SK-N-MC (cell line): ENCODE results near the gene FAM174C.

ENCODE experiments used
- DNase-seq: peaks from one replicate; pipeline ENCODE4 v3.0.0-alpha.2; 2011; ENCODE audit warnings: low read depth, low spot score
- H3K27ac ChIP-seq: fragments of 200-600 bp; sonication (generic); 2 replicates; pipeline ENCODE4 v1.5.1; 2016; ENCODE audit warnings: mixed run types
- H3K36me3 ChIP-seq: fragments of 200-600 bp; sonication (generic); 2 replicates; pipeline ENCODE4 v1.6.1; 2017; ENCODE audit warnings: antibody characterized with exemption, low read length, mixed read lengths; ENCODE audit not compliant: insufficient read depth
- H3K4me3 ChIP-seq: fragments of 200-600 bp; sonication (generic); 2 replicates; pipeline ENCODE4 v1.5.1; 2016
- H3K9ac ChIP-seq: fragments of 200-600 bp; sonication (generic); 2 replicates; pipeline ENCODE4 v1.8.0; 2017; ENCODE audit warnings: mixed run types, mixed read lengths; ENCODE audit not compliant: insufficient read length
- H3K9me3 ChIP-seq: fragments of 200-600 bp; sonication (generic); 2 replicates; pipeline ENCODE4 v1.6.1; 2017; ENCODE audit warnings: low read depth, mild to moderate bottlenecking, antibody characterized with exemption, low read length, moderate library complexity, mixed read lengths
- EZH2 ChIP-seq: fragments of 200-600 bp; sonication (generic); IDR thresholded peaks from one replicate; pipeline ENCODE4 v1.6.1; 2017; ENCODE audit warnings: antibody characterized with exemption
- FOXP2 ChIP-seq: optimal IDR thresholded peaks from 2 replicates; pipeline ENCODE3; 2011; ENCODE audit warnings: mild to moderate bottlenecking, moderate library complexity; ENCODE audit not compliant: insufficient read depth; ENCODE audit errors: extremely low read length, control extremely low read depth
- POLR2AphosphoS5 ChIP-seq: IDR thresholded peaks from 2 replicates; pipeline ENCODE4 v1.6.1; 2012; ENCODE audit warnings: mild to moderate bottlenecking, low read depth, low read length, borderline replicate concordance

The FAM174C gene

GRCh38 chr19:1274081-1274851 is 1.1 kb upstream of the FAM174C start:
- no peak for TF ChIP-seq EZH2
- no peak for TF ChIP-seq FOXP2
- no peak for TF ChIP-seq POLR2AphosphoS5
- H3K27ac ChIP-seq = peak overlapping the region; percentile 98
- DNase-seq = no peak
- H3K9ac ChIP-seq = peak overlapping the region; percentile 90
- H3K9me3 ChIP-seq = no peaks in the 10 kb centered on the region
- peaks cover 52% of the 10 kb centered on the region for H3K36me3 ChIP-seq
- H3K4me3 ChIP-seq = peak overlapping the region; percentile 93

GRCh38 chr19:1274852-1275259 is 474 bp upstream of the FAM174C start:
- H3K9ac ChIP-seq = peak overlapping the region; percentile 90
- DNase-seq = no peak
- H3K4me3 ChIP-seq = peak overlapping the region; percentile 93
- peaks cover 51% of the 10 kb centered on the region for H3K36me3 ChIP-seq
- peak overlapping the region; percentile 98 for H3K27ac ChIP-seq
- TF ChIP-seq FOXP2 (no peak), POLR2AphosphoS5 (no peak), EZH2 (no peak)
- H3K9me3 ChIP-seq = no peaks in the 10 kb centered on the region

GRCh38 chr19:1275976-1276627 is 772 bp downstream of the FAM174C start:
- Histone ChIP-seq H3K9me3 (no peaks in the 10 kb centered on the region), H3K36me3 (peaks cover 40% of the 10 kb centered on the region), H3K9ac (peak overlapping the region; percentile 94), H3K4me3 (peak overlapping the region; percentile 93), H3K27ac (peak overlapping the region; percentile 73)
- TF ChIP-seq POLR2AphosphoS5 (0 out of 2 replicates have a peak, but pooled peaks have one; percentile 45), EZH2 (no peak), FOXP2 (no peak)
- DNase-seq = no peak

- H3K27ac ChIP-seq = no peak overlapping the region
- no peaks in the 10 kb centered on the region for H3K9me3 ChIP-seq
- peak overlapping the region; percentile 94 for H3K9ac ChIP-seq
- H3K4me3 ChIP-seq = peak overlapping the region; percentile 93
- peaks cover 34% of the 10 kb centered on the region for H3K36me3 ChIP-seq
- TF ChIP-seq POLR2AphosphoS5 (no peak), FOXP2 (no peak), EZH2 (no peak)
- DNase-seq = no peak
Measured at GRCh38 chr19:1276628-1277022, 1.3 kb downstream of the FAM174C start.

GRCh38 chr19:1277061-1277460 is 1.7 kb downstream of the FAM174C start:
- DNase-seq = no peak
- Histone ChIP-seq H3K27ac (no peak overlapping the region), H3K4me3 (no peak overlapping the region), H3K9ac (no peak overlapping the region), H3K36me3 (peaks cover 30% of the 10 kb centered on the region), H3K9me3 (no peaks in the 10 kb centered on the region)
- TF ChIP-seq EZH2 (no peak), POLR2AphosphoS5 (no peak), FOXP2 (no peak)

GRCh38 chr19:1278074-1278473 is 2.7 kb downstream of the FAM174C start:
- TF ChIP-seq FOXP2 (no peak), POLR2AphosphoS5 (no peak), EZH2 (no peak)
- no peak overlapping the region for H3K4me3 ChIP-seq
- H3K36me3 ChIP-seq = peaks cover 20% of the 10 kb centered on the region
- no peak overlapping the region for H3K27ac ChIP-seq
- H3K9ac ChIP-seq = no peak overlapping the region
- no peaks in the 10 kb centered on the region for H3K9me3 ChIP-seq
- DNase-seq = no peak

GRCh38 chr19:1278713-1279660 is 3.7 kb downstream of the FAM174C start:
- Histone ChIP-seq H3K9ac (no peak overlapping the region), H3K4me3 (no peak overlapping the region), H3K36me3 (peaks cover 11% of the 10 kb centered on the region), H3K27ac (no peak overlapping the region), H3K9me3 (no peaks in the 10 kb centered on the region)
- no peak for DNase-seq
- TF ChIP-seq POLR2AphosphoS5 = no peak
- no peak for TF ChIP-seq FOXP2
- no peak for TF ChIP-seq EZH2

GRCh38 chr19:1279782-1280341 is 4.5 kb downstream of the FAM174C start:
- Histone ChIP-seq H3K36me3 (peaks cover 2% of the 10 kb centered on the region; the same call in 1 of the 2 replicates), H3K4me3 (no peak overlapping the region), H3K9me3 (no peaks in the 10 kb centered on the region), H3K9ac (no peak overlapping the region), H3K27ac (no peak overlapping the region)
- no peak for TF ChIP-seq EZH2
- peak; percentile 9; the same call in 1 of the 2 replicates for TF ChIP-seq POLR2AphosphoS5
- no peak for DNase-seq
